ENCODE measurements around the gene FBXO42. TPM values are rescaled to one million over a fixed set of nuclear protein-coding genes. Genes with fewer than 3 reads are reported as not detected.

The FBXO42 gene
- total and polyA plus RNA-seq, 2 of the 8 experiments (the other 6 are each of a cell fraction or from before 2014, with no cell fraction given), result 15.1 to 17.0 TPM

DNA sequence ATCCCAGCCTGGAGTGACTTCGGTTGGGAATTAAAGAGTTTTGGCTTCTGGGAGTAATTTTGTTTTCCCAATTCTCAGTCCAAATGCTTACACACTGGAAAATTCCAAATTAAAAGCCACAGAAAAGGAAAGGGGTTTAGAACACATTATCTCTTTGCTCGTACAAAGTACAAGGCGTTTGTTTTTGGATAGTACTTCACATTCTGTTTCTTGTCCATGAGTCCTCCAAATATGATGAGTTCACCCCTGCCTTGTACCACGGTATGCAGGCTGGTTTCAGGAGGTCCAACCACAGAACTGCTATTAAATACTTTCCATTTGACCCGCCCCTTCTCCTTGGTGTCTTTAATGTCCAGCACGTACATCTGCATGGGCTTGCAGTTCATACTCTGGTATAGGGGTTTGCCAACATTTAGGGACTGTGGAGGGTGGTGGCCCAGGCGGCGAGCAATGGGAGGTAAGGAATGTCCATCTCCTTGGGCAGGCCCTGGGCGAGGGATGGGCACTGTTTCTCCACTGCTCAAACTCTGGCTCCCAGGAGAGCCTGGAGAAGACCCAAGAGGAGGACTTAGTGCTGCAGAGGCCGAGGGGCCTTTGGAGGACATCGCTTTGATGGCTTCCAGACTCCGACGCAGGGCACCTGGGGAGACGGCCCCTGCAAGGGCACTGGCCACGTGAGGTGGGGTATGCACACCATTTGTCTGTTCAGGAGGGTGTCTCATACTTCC is 101.6 kb downstream of the FBXO42 start:
- Histone ChIP-seq H3K4me1 (replicated peaks in 1 of 4; ENCODE audit: control insufficient read depth in 3 of 4, insufficient read depth in 4 of 4, low read length in 3 of 4) (no peaks in the 10 kb centered on the region), H2AFZ (ENCODE audit: low read length) (no peak overlapping the region), H2BK20ac (ENCODE audit: low read length) (no peak overlapping the region), H2BK12ac (ENCODE audit: low read depth, low read length) (no peak overlapping the region), H3K27me3 (replicated peaks in 1 of 4; ENCODE audit: control insufficient read depth in 3 of 4, extremely low read depth in 1 of 4, insufficient read depth in 3 of 4, low read length in 3 of 4) (no peaks in the 10 kb centered on the region), H3K36me3 (ENCODE audit: control insufficient read depth in 2 of 4, insufficient read depth in 4 of 4, low read length in 3 of 4) (peaks cover 2 to 20% (median 14%) of the 10 kb centered on the region in 4 experiments; a peak in 6 of 8 replicates), H3K9ac (replicated peaks in 1 of 4; ENCODE audit: extremely low read depth in 1 of 4, low read depth in 3 of 4, low read length in 3 of 4) (no peak overlapping the region), H3K14ac (ENCODE audit: insufficient read length) (no peak overlapping the region), H2BK5ac (ENCODE audit: low read depth, low read length) (no peak overlapping the region), H3K18ac (ENCODE audit: extremely low read depth, low read length) (no peak overlapping the region), H4K20me1 (replicated peaks in 1 of 2; ENCODE audit: control insufficient read depth in 1 of 2, insufficient read depth in 2 of 2, low read length in 2 of 2) (peaks cover 0 to 3% of the 10 kb centered on the region in 2 experiments), H3K9me3 (ENCODE audit: insufficient read depth in 2 of 2, low read depth in 1 of 2, low read length in 1 of 2) (no peaks in the 10 kb centered on the region), H3K23ac (ENCODE audit: insufficient read length) (no peak overlapping the region), H3K79me1 (ENCODE audit: low read depth, low read length) (no peaks in the 10 kb centered on the region), H2AK5ac (ENCODE audit: low read depth, low read length) (no peak overlapping the region), H3K4ac (replicated peaks; ENCODE audit: insufficient read length, low read depth, low read length) (no peak overlapping the region), H3K56ac (replicated peaks; ENCODE audit: insufficient read length, low read depth, low read length) (no peak overlapping the region), H4K8ac (ENCODE audit: extremely low read depth, insufficient read depth, low read length) (no peak overlapping the region), H3K4me2 (ENCODE audit: insufficient read depth in 1 of 2, low read depth in 2 of 2, low read length in 2 of 2) (no peak overlapping the region), H4K5ac (ENCODE audit: insufficient read length, low read depth, low read length) (no peak overlapping the region), H2BK120ac (replicated peaks; ENCODE audit: low read depth, low read length) (no peak overlapping the region), H3K23me2 (ENCODE audit: low read depth, low read length) (no peaks in the 10 kb centered on the region), H3K79me2 (ENCODE audit: control insufficient read depth in 1 of 2, insufficient read depth in 2 of 2, low read length in 2 of 2) (no peaks in the 10 kb centered on the region), H4K91ac (replicated peaks; ENCODE audit: insufficient read length, low read length) (no peak overlapping the region), H3K27ac (ENCODE audit: low read depth, low read length) (no peak overlapping the region), H3K4me3 (ENCODE audit: extremely low read depth in 1 of 4, insufficient read depth in 2 of 4, low read depth in 3 of 4, low read length in 4 of 4) (no peak overlapping the region), H2BK15ac (ENCODE audit: low read length) (no peak overlapping the region)
- ChIA-PET CTCF (ENCODE audit: partially characterized antibody) (no interaction called here), POLR2A (ENCODE audit: partially characterized antibody) (no interaction called here)
- 95% methylated on average over 14 of the region's 15 CpGs; no CpG with 5 or more reads in 1 of the 2 experiments for WGBS, 2 experiments (ENCODE audit: extremely low coverage in 1 of 2, insufficient coverage in 1 of 2, insufficient read length in 1 of 2, insufficient replicate concordance in 2 of 2, low coverage in 1 of 2, low lambda C conversion rate in 2 of 2, missing lambda C conversion rate in 1 of 2)
- DNase-seq (ENCODE audit: low read depth in 1 of 2, low spot score in 2 of 2) (no peak), FAIRE-seq (no peak)
- TF ChIP-seq CBX8 (IDR thresholded peaks at IDR 0.05; ENCODE audit: borderline replicate concordance, low read depth, low read length) (no peak), NANOG (IDR thresholded peaks at IDR 0.05; ENCODE audit: insufficient read depth, low read depth, low read length, poor library complexity, severe bottlenecking) (no peak), RNF2 (IDR thresholded peaks at IDR 0.05; ENCODE audit: borderline replicate concordance, low read depth, low read length, missing control alignments, poor library complexity, severe bottlenecking) (no peak), CREB1 (IDR thresholded peaks at IDR 0.05) (no peak), RFX5 (IDR thresholded peaks at IDR 0.05; ENCODE audit: borderline replicate concordance, low read depth, low read length) (no peak), SAP30 (IDR thresholded peaks at IDR 0.05; ENCODE audit: insufficient read depth, insufficient replicate concordance, low read length) (no peak), NRF1 (IDR thresholded peaks at IDR 0.05; ENCODE audit: low read depth, low read length) (no peak), SP4 (IDR thresholded peaks at IDR 0.05; ENCODE audit: low read length) (no peak)
- TF ChIP-seq, protein P1, sequence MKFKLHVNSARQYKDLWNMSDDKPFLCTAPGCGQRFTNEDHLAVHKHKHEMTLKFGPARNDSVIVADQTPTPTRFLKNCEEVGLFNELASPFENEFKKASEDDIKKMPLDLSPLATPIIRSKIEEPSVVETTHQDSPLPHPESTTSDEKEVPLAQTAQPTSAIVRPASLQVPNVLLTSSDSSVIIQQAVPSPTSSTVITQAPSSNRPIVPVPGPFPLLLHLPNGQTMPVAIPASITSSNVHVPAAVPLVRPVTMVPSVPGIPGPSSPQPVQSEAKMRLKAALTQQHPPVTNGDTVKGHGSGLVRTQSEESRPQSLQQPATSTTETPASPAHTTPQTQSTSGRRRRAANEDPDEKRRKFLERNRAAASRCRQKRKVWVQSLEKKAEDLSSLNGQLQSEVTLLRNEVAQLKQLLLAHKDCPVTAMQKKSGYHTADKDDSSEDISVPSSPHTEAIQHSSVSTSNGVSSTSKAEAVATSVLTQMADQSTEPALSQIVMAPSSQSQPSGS (IDR thresholded peaks at IDR 0.05; ENCODE audit: low read length), result no peak
